GM12878 (cell line): ENCODE results near the gene TIRAP. TPM values are rescaled to one million over a fixed set of nuclear protein-coding genes. Genes with fewer than 3 reads are reported as not detected.

Experiments
- BCL3 ChIP-seq: IDR thresholded peaks from 2 replicates; pipeline ENCODE4 v1.6.1; 2011; ENCODE audit warnings: borderline replicate concordance, low read depth, mild to moderate bottlenecking, moderate library complexity, low read length; ENCODE audit not compliant: insufficient read depth, poor library complexity, severe bottlenecking
- BHLHE40 ChIP-seq, 2 experiments: fragments of 450-650 bp in 1 of 2; IDR thresholded peaks; 2 replicates each; pipeline ENCODE4 v1.6.1; 2011 to 2017; ENCODE audit warnings: low read depth in 2 of 2, borderline replicate concordance in 1 of 2, improper control_type of control experiment in 1 of 2, low read length in 1 of 2, mild to moderate bottlenecking in 1 of 2
- BMI1 ChIP-seq: fragments of 450-650 bp; IDR thresholded peaks from 2 replicates; pipeline ENCODE4 v1.6.1; 2016; ENCODE audit warnings: mild to moderate bottlenecking, moderate library complexity, borderline replicate concordance
- EGR1 ChIP-seq, 2 experiments: IDR thresholded peaks; 1 replicate in 1 of 2; 2 replicates in 1 of 2; pipeline ENCODE4 v1.6.1; 2011 to 2012; ENCODE audit warnings: low read depth in 2 of 2, low read length in 2 of 2, borderline replicate concordance in 1 of 2, mild to moderate bottlenecking in 1 of 2, moderate library complexity in 1 of 2
- ELK1 ChIP-seq: IDR thresholded peaks from 2 replicates; pipeline ENCODE4 v1.6.1; 2012; ENCODE audit warnings: low read depth, low read length, improper control_type of control experiment
- ESRRA ChIP-seq: IDR thresholded peaks from 2 replicates; pipeline ENCODE4 v1.6.1; 2012; ENCODE audit warnings: mild to moderate bottlenecking, low read length, improper control_type of control experiment
- HDAC6 ChIP-seq: fragments of 200-600 bp; sonication (generic); IDR thresholded peaks from one replicate; pipeline ENCODE4 v1.8.0; 2017; ENCODE audit warnings: antibody characterized with exemption; ENCODE audit not compliant: unreplicated experiment
- IRF4 ChIP-seq: IDR thresholded peaks from 2 replicates; pipeline ENCODE4 v1.6.1; 2011; ENCODE audit warnings: low read depth, low read length
- KAT2A ChIP-seq: conservative IDR thresholded peaks from 2 replicates; pipeline ENCODE4 v1.6.1; 2011; ENCODE audit warnings: low read depth, low read length; ENCODE audit not compliant: control insufficient read depth
- MEF2A ChIP-seq: IDR thresholded peaks from 2 replicates; pipeline ENCODE4 v1.6.1; 2011; ENCODE audit warnings: low read depth, mild to moderate bottlenecking, low read length, moderate library complexity; ENCODE audit not compliant: insufficient read depth
- MLLT1 ChIP-seq: fragments of 450-650 bp; IDR thresholded peaks from 2 replicates; pipeline ENCODE4 v1.6.1; 2016; ENCODE audit warnings: mild to moderate bottlenecking
- MTA3 ChIP-seq: IDR thresholded peaks from 2 replicates; pipeline ENCODE4 v1.6.1; 2012; ENCODE audit warnings: low read length, inconsistent platforms, borderline replicate concordance
- MYC ChIP-seq: IDR thresholded peaks from 2 replicates; pipeline ENCODE4 v1.6.1; 2011; ENCODE audit warnings: mild to moderate bottlenecking, low read length, moderate library complexity, inconsistent platforms; ENCODE audit not compliant: insufficient read depth, insufficient replicate concordance, insufficient read length, severe bottlenecking
- NBN ChIP-seq: fragments of 450-650 bp; IDR thresholded peaks from 2 replicates; pipeline ENCODE4 v1.6.1; 2016
- NFYA ChIP-seq: IDR thresholded peaks from 2 replicates; pipeline ENCODE4 v1.6.1; 2011; ENCODE audit warnings: low read depth, mild to moderate bottlenecking, low read length, improper control_type of control experiment, borderline replicate concordance
- POLR2A ChIP-seq: IDR thresholded peaks from 2 replicates; pipeline ENCODE4 v1.6.1; 2011; ENCODE audit warnings: low read depth, mild to moderate bottlenecking, low read length
- RCOR1 ChIP-seq: conservative IDR thresholded peaks from 2 replicates; pipeline ENCODE4 v1.6.1; 2012; ENCODE audit warnings: low read depth, low read length, improper control_type of control experiment
- SREBF2 ChIP-seq: IDR thresholded peaks from 2 replicates; pipeline ENCODE4 v1.6.1; 2012; ENCODE audit warnings: mild to moderate bottlenecking, low read length
- STAT3 ChIP-seq: IDR thresholded peaks from 2 replicates; pipeline ENCODE4 v1.6.1; 2011; ENCODE audit warnings: low read depth, low read length, improper control_type of control experiment
- YBX1 ChIP-seq: fragments of 450-650 bp; IDR thresholded peaks from 2 replicates; pipeline ENCODE4 v1.6.1; 2016; ENCODE audit warnings: antibody characterized with exemption
- ZBED1 ChIP-seq: IDR thresholded peaks from 2 replicates; pipeline ENCODE4 v1.6.1; 2016; ENCODE audit warnings: borderline replicate concordance
- ZNF384 ChIP-seq: IDR thresholded peaks from 2 replicates; pipeline ENCODE4 v1.6.1; 2012; ENCODE audit warnings: low read depth, mild to moderate bottlenecking, low read length, improper control_type of control experiment, borderline replicate concordance
- polyA plus RNA-seq, 11 experiments: library from polyadenylated mRNA; depleted of rRNA in 4 of 11; unstranded in 6 of 11; stranded (reverse) in 5 of 11; fragments of >200 nt; fragmentation: Nextera tagmentation in 4 of 11; fragmentation: Illumina TruSeq in 1 of 11; extraction: Ambion mirVana in 4 of 11; extraction: Trizol in 1 of 11; gene quantifications; 1 replicate in 1 of 11; 2 replicates in 10 of 11; pipeline versions ENCODE4 v1.2.1 to v1.2.3, GENCODE V29; 2011 to 2016; ENCODE audit warnings: inconsistent platforms in 2 of 11, missing spikeins in 2 of 11, low read depth in 1 of 11
- total RNA-seq, 4 experiments: library from RNA; depleted of rRNA in 3 of 4; stranded (reverse); fragments of >200 nt in 3 of 4; fragmentation: Illumina TruSeq in 1 of 4; extraction: Trizol in 1 of 4; gene quantifications; 2 replicates each; pipeline versions ENCODE4 v1.2.1 to v1.2.3, GENCODE V29; 2013 to 2021
- TF ChIP-seq, protein P1 (sequence below): fragments of 450-650 bp; conservative IDR thresholded peaks from 2 replicates; pipeline ENCODE4 v1.6.1; 2017; ENCODE audit warnings: mild to moderate bottlenecking, moderate library complexity
- TF ChIP-seq, protein P2 (sequence below): IDR thresholded peaks from 2 replicates; pipeline ENCODE4 v1.6.1; 2011; ENCODE audit warnings: low read depth, low read length, improper control_type of control experiment, borderline replicate concordance

The TIRAP gene
- total and polyA plus RNA-seq, 10 of the 15 experiments (the other 5 are each of a cell fraction or from before 2014, with no cell fraction given): 0.76 to 9.9 (median 4.7) TPM

- no peak for TF ChIP-seq SREBF2
- TF ChIP-seq, protein P1, sequence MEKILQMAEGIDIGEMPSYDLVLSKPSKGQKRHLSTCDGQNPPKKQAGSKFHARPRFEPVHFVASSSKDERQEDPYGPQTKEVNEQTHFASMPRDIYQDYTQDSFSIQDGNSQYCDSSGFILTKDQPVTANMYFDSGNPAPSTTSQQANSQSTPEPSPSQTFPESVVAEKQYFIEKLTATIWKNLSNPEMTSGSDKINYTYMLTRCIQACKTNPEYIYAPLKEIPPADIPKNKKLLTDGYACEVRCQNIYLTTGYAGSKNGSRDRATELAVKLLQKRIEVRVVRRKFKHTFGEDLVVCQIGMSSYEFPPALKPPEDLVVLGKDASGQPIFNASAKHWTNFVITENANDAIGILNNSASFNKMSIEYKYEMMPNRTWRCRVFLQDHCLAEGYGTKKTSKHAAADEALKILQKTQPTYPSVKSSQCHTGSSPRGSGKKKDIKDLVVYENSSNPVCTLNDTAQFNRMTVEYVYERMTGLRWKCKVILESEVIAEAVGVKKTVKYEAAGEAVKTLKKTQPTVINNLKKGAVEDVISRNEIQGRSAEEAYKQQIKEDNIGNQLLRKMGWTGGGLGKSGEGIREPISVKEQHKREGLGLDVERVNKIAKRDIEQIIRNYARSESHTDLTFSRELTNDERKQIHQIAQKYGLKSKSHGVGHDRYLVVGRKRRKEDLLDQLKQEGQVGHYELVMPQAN: no peak
- no peak for TF ChIP-seq BCL3
- TF ChIP-seq, protein P2, sequence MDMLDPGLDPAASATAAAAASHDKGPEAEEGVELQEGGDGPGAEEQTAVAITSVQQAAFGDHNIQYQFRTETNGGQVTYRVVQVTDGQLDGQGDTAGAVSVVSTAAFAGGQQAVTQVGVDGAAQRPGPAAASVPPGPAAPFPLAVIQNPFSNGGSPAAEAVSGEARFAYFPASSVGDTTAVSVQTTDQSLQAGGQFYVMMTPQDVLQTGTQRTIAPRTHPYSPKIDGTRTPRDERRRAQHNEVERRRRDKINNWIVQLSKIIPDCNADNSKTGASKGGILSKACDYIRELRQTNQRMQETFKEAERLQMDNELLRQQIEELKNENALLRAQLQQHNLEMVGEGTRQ: peak; percentile 51; the same call in 1 of the 2 replicates
- TF ChIP-seq ZBED1: no peak
- 0 out of 2 replicates have a peak, but pooled peaks have one; percentile 38 for TF ChIP-seq MLLT1
- peak; percentile 47 to 64; a peak in 2 of 4 replicates for TF ChIP-seq BHLHE40 (IDR thresholded peaks at IDR 0.05; ENCODE audit: borderline replicate concordance in 1 of 2, low read depth in 2 of 2, low read length in 1 of 2)
- TF ChIP-seq MEF2A: no peak
- no peak for TF ChIP-seq RCOR1
- no peak for TF ChIP-seq POLR2A
- TF ChIP-seq BMI1: no peak
- no peak for TF ChIP-seq KAT2A
- no peak for TF ChIP-seq ELK1
- no peak for TF ChIP-seq ZNF384
- TF ChIP-seq ESRRA: peak; percentile 93
- TF ChIP-seq EGR1 (IDR thresholded peaks at IDR 0.05; ENCODE audit: borderline replicate concordance in 1 of 2, low read depth in 2 of 2, low read length in 2 of 2): no peak
- TF ChIP-seq STAT3: no peak
- TF ChIP-seq HDAC6: no peak
- TF ChIP-seq MYC: no peak
- TF ChIP-seq NFYA: no peak
- TF ChIP-seq NBN: peak; percentile 65; the same call in 1 of the 2 replicates
- no peak for TF ChIP-seq YBX1
- no peak for TF ChIP-seq MTA3
- no peak for TF ChIP-seq IRF4
Measured at GRCh38 chr11:126305699-126306098, 22.8 kb downstream of the TIRAP start (continued).
